ENCODE results near the gene ELMO1.

DNA sequence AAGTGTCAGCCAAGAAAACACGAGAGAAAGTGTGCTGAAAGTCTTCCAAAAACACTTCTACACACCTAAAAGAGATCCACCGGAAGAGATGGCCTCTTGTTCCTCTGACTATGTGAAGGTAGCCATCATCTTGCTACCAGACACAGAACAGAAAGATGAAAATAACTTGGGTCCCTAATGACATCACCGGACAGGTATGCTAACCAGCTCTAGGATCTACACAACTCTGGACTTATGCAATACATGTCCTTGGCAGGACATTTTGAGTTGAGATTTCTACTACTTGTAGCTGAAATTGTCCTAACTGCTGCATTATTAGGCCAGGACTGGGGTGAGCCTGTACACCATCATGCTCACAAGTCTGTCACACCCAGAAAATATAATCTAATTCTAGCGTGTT lies 358.7 kb downstream of the ELMO1 start:
- TF ChIP-seq, protein P1, sequence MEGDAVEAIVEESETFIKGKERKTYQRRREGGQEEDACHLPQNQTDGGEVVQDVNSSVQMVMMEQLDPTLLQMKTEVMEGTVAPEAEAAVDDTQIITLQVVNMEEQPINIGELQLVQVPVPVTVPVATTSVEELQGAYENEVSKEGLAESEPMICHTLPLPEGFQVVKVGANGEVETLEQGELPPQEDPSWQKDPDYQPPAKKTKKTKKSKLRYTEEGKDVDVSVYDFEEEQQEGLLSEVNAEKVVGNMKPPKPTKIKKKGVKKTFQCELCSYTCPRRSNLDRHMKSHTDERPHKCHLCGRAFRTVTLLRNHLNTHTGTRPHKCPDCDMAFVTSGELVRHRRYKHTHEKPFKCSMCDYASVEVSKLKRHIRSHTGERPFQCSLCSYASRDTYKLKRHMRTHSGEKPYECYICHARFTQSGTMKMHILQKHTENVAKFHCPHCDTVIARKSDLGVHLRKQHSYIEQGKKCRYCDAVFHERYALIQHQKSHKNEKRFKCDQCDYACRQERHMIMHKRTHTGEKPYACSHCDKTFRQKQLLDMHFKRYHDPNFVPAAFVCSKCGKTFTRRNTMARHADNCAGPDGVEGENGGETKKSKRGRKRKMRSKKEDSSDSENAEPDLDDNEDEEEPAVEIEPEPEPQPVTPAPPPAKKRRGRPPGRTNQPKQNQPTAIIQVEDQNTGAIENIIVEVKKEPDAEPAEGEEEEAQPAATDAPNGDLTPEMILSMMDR (IDR thresholded peaks at IDR 0.05; ENCODE audit: poor library complexity) = no peak
- TF ChIP-seq EZH2 (IDR thresholded peaks at IDR 0.05; ENCODE audit: borderline replicate concordance) (no peak), EZH2phosphoT487 (IDR thresholded peaks at IDR 0.05; ENCODE audit: low read depth, severe bottlenecking, unreplicated experiment) (no peak)

Data from hepatocyte (in vitro differentiated cells).